Activated naive CD4-positive, alpha-beta T cell treated with anti-CD3 and anti-CD28 coated beads, Interleukin-2, amount 10 ng/mL, durations not matched to agents 7 days and 5 days (primary cell): ENCODE results near the gene LST1.

Source experiments
- CTCF ChIA-PET: fragments of 350-600 bp; sonication (Branson Sonifier 250); formaldehyde crosslinking; loops from one replicate; lab custom pipeline; 2021; ENCODE audit warnings: antibody characterized with exemption; lab: Charles Lee
- DNase-seq: peaks from one replicate; pipeline ENCODE4 v3.0.0-alpha.2; 2020
- H3K27ac Mint-ChIP-seq: one replicate; pipeline ENCODE4 v1.8.0; 2021; ENCODE audit warnings: mild to moderate bottlenecking, moderate library complexity, mixed read lengths
- H3K27me3 Mint-ChIP-seq: one replicate; pipeline ENCODE4 v1.8.0; 2021; ENCODE audit warnings: mild to moderate bottlenecking, mixed read lengths
- H3K36me3 Mint-ChIP-seq: one replicate; pipeline ENCODE4 v1.8.0; 2021; ENCODE audit warnings: mixed read lengths
- H3K4me1 Mint-ChIP-seq: one replicate; pipeline ENCODE4 v1.8.0; 2021; ENCODE audit warnings: mixed read lengths
- H3K4me3 Mint-ChIP-seq: one replicate; pipeline ENCODE4 v1.8.0; 2021; ENCODE audit warnings: mild to moderate bottlenecking, moderate library complexity, mixed read lengths
- H3K9me3 Mint-ChIP-seq: one replicate; pipeline ENCODE4 v1.8.0; 2021; ENCODE audit warnings: mixed read lengths

The LST1 gene

DNA sequence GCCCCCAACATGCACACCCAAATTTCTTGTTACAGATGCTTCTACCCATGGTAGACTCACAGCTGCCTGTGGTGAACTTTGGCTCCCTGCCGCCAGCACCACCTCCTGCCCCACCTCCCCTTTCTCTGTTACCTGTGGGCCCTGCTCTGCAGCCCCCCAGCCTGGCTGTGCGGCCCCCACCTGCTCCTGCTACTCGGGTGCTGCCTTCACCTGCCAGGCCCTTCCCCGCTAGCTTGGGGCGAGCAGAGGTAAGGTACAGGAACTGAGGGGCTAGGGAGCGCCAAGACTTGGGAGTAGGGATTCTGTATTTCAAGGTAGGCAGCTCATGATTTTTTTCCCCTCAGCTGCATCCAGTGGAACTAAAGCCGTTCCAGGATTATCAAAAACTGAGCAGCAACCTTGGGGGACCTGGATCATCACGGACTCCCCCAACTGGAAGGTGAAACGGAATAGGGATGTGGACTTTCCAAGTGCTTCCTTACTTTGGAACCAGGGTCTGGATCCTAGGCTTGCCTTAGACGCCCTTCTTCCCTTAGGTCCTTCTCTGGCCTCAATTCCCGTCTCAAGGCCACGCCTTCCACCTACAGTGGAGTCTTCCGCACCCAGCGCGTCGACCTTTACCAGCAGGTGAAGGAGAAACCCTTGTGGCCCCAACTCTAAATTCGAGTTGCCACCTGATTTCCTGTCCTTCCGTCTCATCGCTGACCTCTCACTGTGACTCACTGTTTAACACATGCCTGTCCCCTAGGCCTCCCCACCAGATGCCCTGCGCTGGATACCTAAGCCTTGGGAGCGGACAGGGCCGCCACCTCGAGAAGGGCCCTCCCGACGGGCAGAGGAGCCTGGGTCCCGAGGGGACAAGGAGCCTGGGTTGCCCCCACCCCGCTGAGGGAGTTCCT lies 50.9 kb downstream of the LST1 start:
- H3K4me1 Mint-ChIP-seq = no peaks in the 10 kb centered on the region
- no peaks in the 10 kb centered on the region for H3K9me3 Mint-ChIP-seq
- H3K4me3 Mint-ChIP-seq = no peak overlapping the region
- H3K27me3 Mint-ChIP-seq = no peaks in the 10 kb centered on the region
- peaks cover 67% of the 10 kb centered on the region for H3K36me3 Mint-ChIP-seq
- DNase-seq = no peak
- CTCF ChIA-PET = no interaction called here
- H3K27ac Mint-ChIP-seq = no peak overlapping the region
